ENCODE results near the gene WDR33.

The WDR33 gene

GRCh38 chr2:127705391-127706065 is 105.4 kb downstream of the WDR33 start:
- Mint-ChIP-seq H3K36me3 (ENCODE audit: low read depth) (peaks cover 37% of the 10 kb centered on the region), H3K27ac (no peak overlapping the region), H3K4me3 (no peak overlapping the region), H3K4me1 (ENCODE audit: low read depth) (peaks cover 18% of the 10 kb centered on the region), H3K27me3 (ENCODE audit: low read depth) (no peaks in the 10 kb centered on the region), H3K9me3 (no peaks in the 10 kb centered on the region)

DNA sequence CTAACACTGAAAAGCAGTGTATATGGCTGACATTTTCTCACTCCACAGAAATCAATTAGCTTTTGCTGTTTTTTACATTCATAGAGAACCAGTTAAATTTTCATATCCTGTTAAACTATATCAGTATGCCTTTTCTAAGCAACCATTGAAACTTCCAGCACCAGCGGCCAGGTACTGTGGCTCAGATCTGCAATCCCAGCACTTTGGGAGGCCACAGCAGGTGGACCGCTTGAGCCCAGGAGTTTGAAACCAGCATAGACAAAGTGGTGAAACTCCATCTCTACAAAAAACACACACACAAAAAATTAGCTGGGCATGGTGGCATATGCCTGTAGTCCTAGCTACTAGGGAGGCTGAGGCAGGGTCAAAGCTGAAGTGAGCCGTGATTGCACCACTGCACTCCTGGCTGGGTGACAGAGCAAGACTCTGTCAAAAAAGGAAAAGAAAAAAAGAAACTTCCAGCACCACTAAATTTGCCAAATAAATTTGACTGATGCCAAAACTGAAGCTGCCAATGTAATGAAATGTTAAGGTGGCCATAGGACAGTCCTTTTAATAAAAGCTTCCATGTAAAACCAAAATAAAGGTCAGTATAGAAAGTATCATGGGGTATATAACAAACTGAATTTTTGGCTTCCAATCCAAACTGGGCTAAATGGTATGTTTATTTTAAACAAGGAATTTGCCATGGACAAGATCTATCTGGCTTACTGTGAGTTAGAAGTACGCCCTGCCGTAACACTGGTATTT is 106.2 kb downstream of the WDR33 start:
- Mint-ChIP-seq H3K27me3 (ENCODE audit: low read depth) (no peaks in the 10 kb centered on the region), H3K27ac (no peak overlapping the region), H3K36me3 (ENCODE audit: low read depth) (peaks cover 35% of the 10 kb centered on the region), H3K4me3 (no peak overlapping the region), H3K4me1 (ENCODE audit: low read depth) (peaks cover 22% of the 10 kb centered on the region), H3K9me3 (no peaks in the 10 kb centered on the region)

GRCh38 chr2:127703282-127703681 is 107.7 kb downstream of the WDR33 start:
- peaks cover 22% of the 10 kb centered on the region for H3K4me1 Mint-ChIP-seq (ENCODE audit: low read depth)
- H3K36me3 Mint-ChIP-seq (ENCODE audit: low read depth), result peaks cover 25% of the 10 kb centered on the region
- no peaks in the 10 kb centered on the region for H3K9me3 Mint-ChIP-seq
- no peaks in the 10 kb centered on the region for H3K27me3 Mint-ChIP-seq (ENCODE audit: low read depth)
- H3K4me3 Mint-ChIP-seq, result no peak overlapping the region
- H3K27ac Mint-ChIP-seq, result no peak overlapping the region

DNA sequence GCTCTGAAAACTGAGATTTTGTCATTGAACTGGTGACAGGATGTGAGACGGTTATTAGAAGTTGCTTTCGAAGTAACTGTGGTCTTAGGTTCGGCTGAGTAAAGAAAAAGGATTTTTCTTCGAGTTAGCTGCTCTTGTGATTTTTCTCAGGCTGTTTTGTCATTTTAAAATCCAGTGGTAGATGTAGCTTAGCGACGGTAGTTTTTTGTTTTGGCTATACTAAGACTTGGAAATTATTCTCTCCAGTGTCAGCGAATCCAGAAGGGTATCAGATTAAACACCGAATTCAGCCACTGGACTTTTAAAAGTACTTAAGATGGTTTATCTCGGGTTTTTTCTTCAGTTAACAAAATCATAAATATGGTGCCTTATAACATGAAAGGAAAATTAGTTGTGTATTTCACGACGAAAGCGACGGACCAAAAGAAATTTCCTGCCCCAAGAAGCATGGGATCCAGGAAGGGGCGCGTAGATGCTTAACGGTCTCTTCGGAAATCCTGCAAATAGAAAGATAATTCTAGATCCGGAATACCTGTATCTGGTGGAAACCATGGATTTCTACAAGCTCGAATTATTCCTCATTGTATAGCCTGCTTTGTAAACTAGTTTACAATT is 108.5 kb downstream of the WDR33 start:
- Mint-ChIP-seq H3K4me1 (ENCODE audit: low read depth) (peaks cover 22% of the 10 kb centered on the region), H3K27ac (peak overlapping the region; percentile 85), H3K4me3 (peak overlapping the region; percentile 91), H3K9me3 (no peaks in the 10 kb centered on the region), H3K27me3 (ENCODE audit: low read depth) (no peaks in the 10 kb centered on the region), H3K36me3 (ENCODE audit: low read depth) (peaks cover 20% of the 10 kb centered on the region)

DNA sequence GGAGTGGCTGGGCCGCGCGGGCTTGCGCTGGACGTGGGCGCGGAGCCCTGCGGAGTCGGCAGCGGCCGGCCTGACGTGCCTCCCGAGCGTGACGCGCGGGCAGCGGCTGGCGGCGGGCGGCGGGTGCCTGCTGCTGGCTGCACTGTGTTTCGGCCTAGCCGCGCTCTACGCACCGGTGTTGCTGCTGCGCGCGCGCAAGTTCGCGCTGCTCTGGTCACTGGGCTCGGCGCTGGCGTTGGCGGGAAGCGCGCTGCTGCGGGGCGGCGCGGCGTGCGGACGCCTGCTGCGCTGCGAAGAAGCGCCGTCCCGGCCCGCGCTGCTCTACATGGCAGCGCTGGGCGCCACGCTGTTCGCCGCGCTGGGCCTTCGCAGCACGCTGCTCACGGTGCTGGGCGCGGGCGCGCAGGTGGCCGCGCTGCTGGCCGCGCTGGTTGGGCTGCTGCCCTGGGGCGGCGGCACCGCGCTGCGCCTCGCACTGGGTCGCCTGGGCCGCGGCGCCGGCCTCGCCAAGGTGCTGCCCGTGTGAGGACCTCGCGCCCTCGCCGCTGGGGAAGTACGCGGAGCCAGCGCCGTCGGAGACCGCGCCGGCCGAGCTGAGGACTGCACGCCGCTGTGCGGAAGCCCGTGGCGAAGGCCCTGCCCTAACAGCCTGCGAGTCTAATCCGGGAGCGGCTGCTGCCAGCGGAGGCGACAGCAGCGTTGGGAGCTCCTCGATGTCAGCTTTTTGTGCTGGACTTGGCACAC is 109.1 kb downstream of the WDR33 start:
- Mint-ChIP-seq H3K27me3 (ENCODE audit: low read depth) (no peaks in the 10 kb centered on the region), H3K4me3 (peak overlapping the region; percentile 91), H3K27ac (peak overlapping the region; percentile 85), H3K36me3 (ENCODE audit: low read depth) (peaks cover 19% of the 10 kb centered on the region), H3K9me3 (no peaks in the 10 kb centered on the region), H3K4me1 (ENCODE audit: low read depth) (peaks cover 22% of the 10 kb centered on the region)

GRCh38 chr2:127701193-127701650 is 109.7 kb downstream of the WDR33 start, which contains the start of gene SFT2D3:
TSS of gene SFT2D3 (plus strand) at chr2:127701497. CDS start at chr2:127701529, 32 bp downstream.
- peak within 1 kb of the TSS; percentile 91 for H3K27ac Mint-ChIP-seq
- H3K4me1 Mint-ChIP-seq (ENCODE audit: low read depth), result peaks cover 22% of the 10 kb centered on the region
- H3K36me3 Mint-ChIP-seq (ENCODE audit: low read depth), result peaks cover 16% of the 10 kb centered on the region
- no peaks in the 10 kb centered on the region for H3K9me3 Mint-ChIP-seq
- H3K4me3 Mint-ChIP-seq, result peak within 1 kb of the TSS; percentile 91
- no peaks in the 10 kb centered on the region for H3K27me3 Mint-ChIP-seq (ENCODE audit: low read depth)

DNA sequence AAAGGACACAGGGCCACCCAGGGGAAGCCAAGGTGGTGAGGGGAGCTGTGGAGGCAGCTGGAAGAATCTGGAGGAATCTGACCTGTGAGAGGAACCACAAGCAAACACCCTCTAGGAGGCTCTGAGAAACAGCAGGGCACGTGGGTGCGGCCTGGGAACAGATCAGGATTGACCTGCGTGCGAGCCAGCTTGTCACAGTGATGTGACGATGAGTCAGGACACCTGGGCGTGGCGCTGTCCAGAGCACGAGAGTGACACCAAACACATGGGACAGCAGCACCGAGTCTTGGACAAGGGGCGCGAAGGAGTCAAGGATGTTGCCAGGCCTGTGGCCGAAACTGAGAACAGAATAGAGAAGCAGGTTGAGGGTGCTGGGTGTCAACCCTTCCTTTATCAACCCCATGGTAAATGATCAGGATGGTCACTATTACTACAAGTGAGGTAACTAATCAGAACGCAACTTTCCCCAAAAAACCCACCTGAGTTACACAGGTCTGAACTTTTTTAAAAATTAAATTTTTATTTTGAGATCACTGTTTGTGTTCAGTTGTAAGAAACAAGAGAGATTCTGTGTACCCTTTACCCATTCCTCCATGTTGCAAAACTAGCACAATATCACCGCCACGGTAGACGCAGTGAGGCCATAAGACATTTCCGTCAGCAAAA is 110.3 kb downstream of the WDR33 start:
- Mint-ChIP-seq H3K27ac (peak overlapping the region; percentile 91), H3K27me3 (ENCODE audit: low read depth) (no peaks in the 10 kb centered on the region), H3K36me3 (ENCODE audit: low read depth) (peaks cover 15% of the 10 kb centered on the region), H3K9me3 (no peaks in the 10 kb centered on the region), H3K4me3 (peak overlapping the region; percentile 83), H3K4me1 (ENCODE audit: low read depth) (peaks cover 22% of the 10 kb centered on the region)

DNA sequence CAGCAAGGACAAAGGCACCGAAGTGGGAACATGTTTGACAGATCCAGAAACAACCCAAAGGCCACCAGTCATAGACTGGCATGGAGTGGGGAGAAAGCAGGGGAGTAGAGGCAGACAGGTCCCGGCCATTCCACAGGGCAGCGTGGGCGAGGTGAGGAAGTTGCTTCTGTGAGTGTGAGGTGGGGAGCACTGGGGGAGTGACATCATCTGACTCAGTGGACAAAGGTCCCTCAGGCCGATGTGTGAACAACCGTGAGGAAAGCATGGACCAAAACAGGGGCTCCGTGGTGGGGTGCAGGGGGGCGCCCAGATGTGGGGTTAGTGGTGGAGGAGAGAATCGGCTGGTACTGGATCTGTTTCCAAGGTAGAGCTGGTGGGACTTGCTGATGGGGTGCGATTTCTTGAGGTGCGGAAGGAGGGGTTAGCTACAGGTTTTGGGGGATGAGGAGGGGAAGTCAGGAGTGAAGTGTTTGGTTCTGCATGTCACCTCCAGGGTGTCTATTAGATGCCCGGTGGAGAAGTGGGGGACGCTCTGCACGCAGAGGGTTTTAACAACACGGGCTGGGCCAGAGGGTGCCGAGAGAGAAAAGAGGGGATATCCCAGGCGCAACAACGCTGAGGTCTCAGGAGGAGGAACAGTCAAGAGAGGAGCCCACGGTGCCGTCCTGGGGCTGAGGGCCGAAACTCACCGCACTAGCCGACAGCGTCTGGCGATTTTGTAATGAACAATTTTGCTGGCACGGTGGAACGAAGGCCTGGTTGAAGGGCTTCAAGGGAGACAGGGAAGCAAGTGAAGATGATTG is 112.2 kb downstream of the WDR33 start:
- Mint-ChIP-seq H3K4me3 (no peak overlapping the region), H3K36me3 (ENCODE audit: low read depth) (peaks cover 6% of the 10 kb centered on the region), H3K4me1 (ENCODE audit: low read depth) (peaks cover 15% of the 10 kb centered on the region), H3K27ac (no peak overlapping the region), H3K27me3 (ENCODE audit: low read depth) (no peaks in the 10 kb centered on the region), H3K9me3 (no peaks in the 10 kb centered on the region)

GRCh38 chr2:127697482-127698180 is 113.3 kb downstream of the WDR33 start:
- no peaks in the 10 kb centered on the region for H3K27me3 Mint-ChIP-seq (ENCODE audit: low read depth)
- H3K4me1 Mint-ChIP-seq (ENCODE audit: low read depth), result peaks cover 12% of the 10 kb centered on the region
- H3K9me3 Mint-ChIP-seq, result no peaks in the 10 kb centered on the region
- peaks cover 5% of the 10 kb centered on the region for H3K36me3 Mint-ChIP-seq (ENCODE audit: low read depth)
- H3K4me3 Mint-ChIP-seq, result no peak overlapping the region
- no peak overlapping the region for H3K27ac Mint-ChIP-seq

- Mint-ChIP-seq H3K4me3 (no peak overlapping the region), H3K9me3 (peaks cover 17% of the 10 kb centered on the region), H3K27me3 (ENCODE audit: low read depth) (no peaks in the 10 kb centered on the region), H3K27ac (no peak overlapping the region), H3K36me3 (ENCODE audit: low read depth) (no peaks in the 10 kb centered on the region), H3K4me1 (ENCODE audit: low read depth) (peaks cover 6% of the 10 kb centered on the region)
These were observed 115.2 kb downstream of the WDR33 start for GRCh38 chr2:127695491-127696472.

GRCh38 chr2:127694986-127695385 is 116.0 kb downstream of the WDR33 start:
- Mint-ChIP-seq H3K4me1 (ENCODE audit: low read depth) (no peaks in the 10 kb centered on the region), H3K36me3 (ENCODE audit: low read depth) (no peaks in the 10 kb centered on the region), H3K4me3 (no peak overlapping the region), H3K27ac (no peak overlapping the region), H3K27me3 (ENCODE audit: low read depth) (no peaks in the 10 kb centered on the region), H3K9me3 (peaks cover 21% of the 10 kb centered on the region)

DNA sequence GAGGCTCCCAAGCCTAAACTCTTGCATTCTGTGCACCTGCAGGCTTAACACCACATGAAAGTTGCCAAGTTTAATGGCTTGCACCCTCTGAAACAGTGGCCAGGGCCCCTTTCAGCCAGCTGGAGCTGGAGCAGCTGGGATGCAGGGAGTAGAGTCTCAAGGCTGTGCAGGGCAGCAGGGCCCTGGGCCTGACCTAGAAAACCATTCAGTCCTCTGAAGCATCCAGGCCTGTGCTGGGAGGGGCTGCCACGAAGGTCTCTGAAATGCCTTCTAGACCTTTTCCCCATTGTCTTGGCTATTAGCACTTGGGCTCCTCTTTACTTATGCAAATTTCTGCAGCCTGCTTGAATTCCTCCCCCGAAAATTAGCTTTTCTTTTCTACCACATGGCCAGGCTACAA is 120.3 kb downstream of the WDR33 start:
- H3K36me3 Mint-ChIP-seq (ENCODE audit: low read depth), result no peaks in the 10 kb centered on the region
- no peak overlapping the region for H3K27ac Mint-ChIP-seq
- H3K4me3 Mint-ChIP-seq, result no peak overlapping the region

More for the DNA sequence above, 120.3 kb downstream of the WDR33 start:
- H3K27me3 Mint-ChIP-seq (ENCODE audit: low read depth), result peaks cover 14% of the 10 kb centered on the region
- peaks cover 31% of the 10 kb centered on the region for H3K9me3 Mint-ChIP-seq
- no peaks in the 10 kb centered on the region for H3K4me1 Mint-ChIP-seq (ENCODE audit: low read depth)

All from T-helper 1 cell treated with Interleukin-12 subunit alpha and Interleukin-12 subunit beta and Interleukin-4 antibody, amounts not matched to agents 30 μg/mL and 1 μg/mL, for 36 hours (primary cell).